Panc1 (cell line): Measurements from ENCODE around the gene EYS. TPM values are rescaled to one million over a fixed set of nuclear protein-coding genes. Genes with fewer than 3 reads are reported as not detected.

Experiments
- ATAC-seq: fragments of 200-7000 bp; cut with Tn5 transposase; 2 replicates; pipeline ENCODE4 v1.9.1; 2020; ENCODE audit warnings: mild to moderate bottlenecking, moderate library complexity
- BruUV-seq: library from RNA; stranded (reverse); fragments of 400-500 nt; replicated peaks from 2 replicates; lab custom pipeline; 2021; lab: Mats Ljungman, UMichigan
- CTCF ChIA-PET: fragments of 300-600 bp; sonication (Branson Sonifier 250); formaldehyde crosslinking; loops from one replicate; lab custom pipeline; 2022; ENCODE audit warnings: antibody characterized with exemption; lab: Charles Lee
- POLR2A ChIA-PET: fragments of 300-600 bp; sonication (Branson Sonifier 250); formaldehyde crosslinking; loops from one replicate; lab custom pipeline; 2022; ENCODE audit warnings: antibody characterized with exemption; lab: Charles Lee
- DNase-seq: peaks from one replicate; pipeline ENCODE4 v3.0.0-alpha.2; 2010; ENCODE audit warnings: low read depth, low spot score
- H3K27ac ChIP-seq: 2 replicates; pipeline ENCODE4 v1.5.1; 2011; ENCODE audit warnings: mild to moderate bottlenecking, low read length, inconsistent platforms
- H3K27me3 ChIP-seq: fragments of 200-500 bp; sonication (Bioruptor generic); 2 replicates; pipeline ENCODE4 v1.6.0; 2014; ENCODE audit warnings: low read length, inconsistent platforms; ENCODE audit not compliant: control insufficient read depth, insufficient read depth
- H3K36me3 ChIP-seq: fragments of 200-500 bp; sonication (Bioruptor generic); 2 replicates; pipeline ENCODE4 v1.5.1; 2014; ENCODE audit warnings: inconsistent platforms, mild to moderate bottlenecking, low read length, moderate library complexity; ENCODE audit not compliant: control insufficient read depth, insufficient read depth
- H3K4me1 ChIP-seq: 2 replicates; pipeline ENCODE4 v1.5.1; 2011; ENCODE audit warnings: inconsistent platforms, mild to moderate bottlenecking, low read length, moderate library complexity; ENCODE audit not compliant: control insufficient read depth, insufficient read depth
- H3K4me3 ChIP-seq, 2 experiments: 2 replicates each; pipeline ENCODE4 v1.5.1; 2011 to 2012; ENCODE audit warnings: low read depth in 2 of 2, low read length in 2 of 2, mild to moderate bottlenecking in 2 of 2, inconsistent platforms in 1 of 2, moderate library complexity in 1 of 2
- H3K9me3 ChIP-seq: fragments of 200-500 bp; sonication (Bioruptor generic); 2 replicates; pipeline ENCODE4 v1.5.1; 2014; ENCODE audit warnings: low read depth, mild to moderate bottlenecking, inconsistent platforms, low read length, moderate library complexity; ENCODE audit not compliant: control insufficient read depth, insufficient read depth
- CTCF ChIP-seq: fragments of 450-650 bp; IDR thresholded peaks from 2 replicates; pipeline ENCODE4 v1.5.1; 2017; ENCODE audit warnings: mild to moderate bottlenecking
- POLR2AphosphoS5 ChIP-seq: IDR thresholded peaks from 2 replicates; pipeline ENCODE4 v1.6.1; 2012; ENCODE audit warnings: mild to moderate bottlenecking, low read depth, low read length, moderate library complexity
- REST ChIP-seq, 2 experiments: IDR thresholded peaks; 2 replicates each; pipeline ENCODE4 v1.6.1; 2011 to 2012; ENCODE audit warnings: low read depth in 2 of 2, control low read depth in 1 of 2, low read length in 1 of 2, mild to moderate bottlenecking in 1 of 2, moderate library complexity in 1 of 2; ENCODE audit not compliant: insufficient read depth in 1 of 2
- SIN3A ChIP-seq: IDR thresholded peaks from 2 replicates; pipeline ENCODE4 v1.6.1; 2012; ENCODE audit warnings: low read depth, mild to moderate bottlenecking, low read length, moderate library complexity, borderline replicate concordance; ENCODE audit not compliant: insufficient read depth
- TCF7L2 ChIP-seq: IDR thresholded peaks from 2 replicates; pipeline ENCODE4 v1.6.1; 2011; ENCODE audit warnings: mild to moderate bottlenecking, low read depth, low read length, inconsistent platforms
- in situ Hi-C: cut with HindIII; loops from 2 replicates; pipeline ENCODE4 v1.10.0; 2016; ENCODE audit warnings: low sequenced_read_pairs, low pct_unique_long_range_greater_than_20kb
- intact Hi-C: fragments of 100-400 bp; cut with micrococcal nuclease; formaldehyde crosslinking; loops from one replicate; pipeline ENCODE4 v1.10.0; 2022; ENCODE audit not compliant: unreplicated experiment
- total RNA-seq: library from RNA; stranded (reverse); gene quantifications from one replicate; pipeline ENCODE4 v1.2.1, GENCODE V29; 2021; ENCODE audit not compliant: unreplicated experiment

The EYS gene
- total RNA-seq, 1 experiment from 2014 or later: not detected

DNA sequence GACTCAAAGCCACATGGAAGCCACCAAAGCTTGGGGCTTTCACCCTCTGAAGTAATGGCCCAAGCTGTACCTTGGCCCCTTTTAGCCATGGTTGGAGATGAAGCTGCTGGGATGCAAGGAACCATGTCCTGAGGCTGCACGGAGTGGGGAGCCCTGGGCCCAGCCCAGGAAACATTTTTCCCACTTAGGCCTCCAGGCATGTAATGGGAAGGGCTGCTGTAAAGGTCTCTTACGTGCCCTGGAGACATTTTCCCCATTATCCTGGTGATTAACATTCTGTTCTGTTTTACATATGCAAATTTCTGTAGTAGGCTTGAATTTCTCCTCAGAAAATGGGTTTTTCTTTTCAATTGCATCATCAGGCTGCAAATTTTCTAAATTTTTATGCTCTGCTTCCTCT is 558.2 kb downstream of the EYS start:
- Histone ChIP-seq H3K27ac (no peak overlapping the region), H3K36me3 (no peaks in the 10 kb centered on the region), H3K27me3 (no peaks in the 10 kb centered on the region), H3K9me3 (peaks cover 9% of the 10 kb centered on the region), H3K4me1 (no peaks in the 10 kb centered on the region), H3K4me3 (no peak overlapping the region)
- intact Hi-C loops: no loop called here
- no TSS peak for BruUV-seq
- TF ChIP-seq REST (IDR thresholded peaks at IDR 0.05; ENCODE audit: insufficient read depth in 1 of 2, low read depth in 2 of 2, low read length in 1 of 2): no peak
- no peak for DNase-seq
- ChIA-PET CTCF (no interaction called here), POLR2A (no interaction called here)
- in situ Hi-C loops: no loop called here
- ATAC-seq: no peak

- intact Hi-C loops: no loop called here
- no peak for DNase-seq
- Histone ChIP-seq H3K27me3 (no peaks in the 10 kb centered on the region), H3K4me3 (no peak overlapping the region), H3K36me3 (no peaks in the 10 kb centered on the region), H3K27ac (no peak overlapping the region), H3K4me1 (no peaks in the 10 kb centered on the region), H3K9me3 (no peaks in the 10 kb centered on the region)
- ATAC-seq: no peak
- TF ChIP-seq CTCF: no peak
- no peak for TF ChIP-seq REST (IDR thresholded peaks at IDR 0.05; ENCODE audit: insufficient read depth in 1 of 2, low read depth in 2 of 2, low read length in 1 of 2)
- TF ChIP-seq SIN3A: no peak
- TF ChIP-seq TCF7L2: no peak
- TF ChIP-seq POLR2AphosphoS5: no peak
- POLR2A ChIA-PET: no interaction called here
- in situ Hi-C loops: no loop called here
- CTCF ChIA-PET: no interaction called here
- no TSS peak for BruUV-seq
These were observed 571.5 kb downstream of the EYS start for GRCh38 chr6:65135567-65135966.
